GM18502 (cell line): ENCODE results near the gene MYO5A.
A peak's percentile ranks its signal among the peaks of the same experiment; 100 is the strongest.

Experiments
- ATAC-seq: cut with Tn5 transposase; IDR thresholded peaks from one replicate; pipeline ENCODE4 v1.9.1; 2021; ENCODE audit warnings: mild to moderate bottlenecking; ENCODE audit not compliant: unreplicated experiment, poor library complexity

MYO5A gene

DNA sequence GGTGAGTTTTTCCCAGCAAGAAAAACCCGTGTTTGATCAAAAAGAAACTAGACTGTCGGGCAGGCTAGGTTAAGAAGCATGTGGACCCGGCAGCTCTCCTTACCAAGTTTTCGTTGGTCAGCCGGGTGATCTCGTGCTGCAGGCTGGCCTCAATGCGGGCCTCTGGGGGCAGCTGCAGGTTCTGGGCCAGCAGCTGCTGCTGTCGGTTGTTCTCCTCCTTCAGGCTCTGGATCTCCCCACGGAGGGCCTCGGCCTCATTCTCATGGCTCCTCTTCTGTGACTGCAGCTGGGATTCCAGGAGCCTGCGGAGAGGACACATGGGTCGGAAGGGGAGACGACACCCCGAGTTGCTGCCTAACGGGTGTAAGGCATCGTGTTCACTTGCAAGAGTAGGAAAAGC is 188.6 kb downstream of the MYO5A start:
- no peak for ATAC-seq

DNA sequence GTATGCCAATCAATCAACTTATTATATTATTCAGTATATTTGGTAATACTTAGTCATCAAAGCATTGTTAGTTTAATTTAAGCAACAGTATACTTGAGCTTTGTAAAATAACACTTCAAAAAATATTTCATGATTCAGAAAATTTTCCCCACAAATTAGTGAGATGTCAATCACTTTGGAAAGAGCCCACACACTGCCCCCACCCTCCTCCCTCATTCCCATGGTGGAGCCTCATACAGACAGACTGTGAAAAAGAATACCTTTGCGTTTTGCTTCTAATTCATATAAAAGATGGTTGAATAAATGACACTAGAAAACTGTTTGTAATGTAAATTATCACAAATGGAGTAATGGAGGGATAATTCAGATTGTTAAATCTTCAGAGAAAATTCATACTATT is 189.8 kb downstream of the MYO5A start:
- ATAC-seq = no peak

DNA sequence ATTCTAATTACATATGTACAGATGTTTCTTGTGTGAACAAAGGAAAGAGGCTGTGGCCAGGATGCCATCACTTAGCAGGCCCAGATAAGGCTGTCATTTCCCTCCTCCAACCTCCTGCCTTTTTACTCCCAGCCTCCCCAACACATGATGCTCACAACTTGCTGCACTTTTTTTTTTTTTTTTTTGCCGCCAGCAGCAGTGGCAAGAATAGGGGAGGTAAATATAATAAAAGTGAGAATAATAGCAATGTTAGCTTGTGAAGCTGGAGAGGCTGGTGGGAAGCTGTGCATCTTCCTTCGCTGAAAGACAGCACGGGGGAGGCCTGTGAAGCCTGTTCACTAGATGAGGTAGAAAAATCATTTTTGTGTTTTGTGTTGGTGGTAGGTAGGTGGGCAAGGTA is 190.6 kb downstream of the MYO5A start:
- no peak for ATAC-seq

DNA sequence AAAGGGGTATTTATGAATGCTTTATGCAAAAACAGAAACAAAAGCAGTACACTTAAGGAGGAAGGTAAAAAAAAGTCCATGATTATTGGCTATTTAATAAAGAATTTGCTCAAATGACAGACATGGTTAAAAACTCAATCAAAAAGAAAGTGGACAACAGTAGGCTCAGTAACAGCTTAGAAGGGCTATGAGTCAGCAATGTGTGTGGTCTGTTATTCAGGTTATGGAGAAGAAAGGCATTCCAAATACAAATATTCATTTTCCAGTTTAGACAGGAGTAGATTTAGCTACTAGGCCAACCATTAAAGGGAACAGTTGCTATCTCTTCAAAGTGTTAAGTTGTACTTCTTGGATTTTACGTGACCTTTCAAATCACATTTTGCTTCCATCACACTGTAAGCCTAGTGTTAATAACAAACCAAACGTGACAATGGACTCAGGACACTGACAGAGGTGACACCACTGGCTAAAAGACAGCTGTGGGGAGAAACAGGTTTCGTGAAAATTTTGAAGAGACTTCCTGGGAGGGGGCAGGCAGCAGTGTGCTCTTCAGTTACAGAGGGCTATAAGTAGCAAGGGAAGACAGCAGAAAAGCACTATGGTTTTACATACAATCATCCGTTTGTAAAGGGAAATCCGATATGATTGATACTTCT is 191.4 kb downstream of the MYO5A start:
- no peak for ATAC-seq

DNA sequence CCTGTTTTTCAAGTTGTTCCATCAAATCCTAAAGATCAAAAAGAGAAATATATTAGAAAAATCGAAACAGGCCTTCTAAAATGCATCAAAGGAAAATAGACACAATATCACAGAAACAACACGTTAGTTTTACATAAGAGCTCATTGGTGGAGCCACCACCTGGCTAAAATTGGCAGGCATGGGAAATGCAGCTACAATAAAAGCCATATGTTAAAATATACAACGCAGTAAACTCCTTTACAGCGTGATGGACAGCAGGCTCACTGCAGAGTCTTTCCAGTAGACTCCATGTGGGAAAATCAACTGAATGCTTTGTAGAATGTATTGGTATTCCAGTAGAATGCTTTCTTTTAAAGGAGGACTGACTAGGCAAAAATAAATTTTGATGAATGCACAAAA is 192.2 kb downstream of the MYO5A start:
- no peak for ATAC-seq

DNA sequence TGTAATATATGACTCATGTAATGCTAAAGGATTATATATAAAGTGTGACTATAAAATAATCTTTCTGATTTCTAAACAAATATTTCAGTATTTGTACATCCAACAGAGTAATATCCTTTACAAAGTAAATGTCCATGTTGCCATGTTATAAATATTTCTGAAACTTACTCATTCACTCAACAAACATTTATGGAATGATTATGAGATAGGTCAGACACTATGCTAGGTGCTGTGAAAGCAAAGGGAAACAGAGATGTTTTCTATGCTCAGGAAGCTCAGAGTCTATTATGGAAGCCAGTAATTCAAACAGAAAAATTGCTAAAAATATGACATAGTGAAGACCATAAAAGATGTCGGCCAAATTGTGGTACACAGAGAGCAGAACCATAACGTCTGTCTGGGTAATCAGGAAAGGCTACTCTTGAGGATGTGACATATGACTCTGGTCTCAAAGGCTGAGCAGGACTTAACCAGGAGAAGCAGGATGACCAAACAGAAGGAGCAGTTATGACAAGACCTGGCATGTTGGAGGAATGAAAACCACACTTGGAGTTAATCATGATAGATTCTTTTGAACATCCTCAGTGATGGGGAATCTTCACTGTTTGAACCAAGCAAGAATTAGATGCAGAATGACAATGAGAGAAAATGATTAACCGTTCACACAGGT is 194.1 kb downstream of the MYO5A start:
- no peak for ATAC-seq

DNA sequence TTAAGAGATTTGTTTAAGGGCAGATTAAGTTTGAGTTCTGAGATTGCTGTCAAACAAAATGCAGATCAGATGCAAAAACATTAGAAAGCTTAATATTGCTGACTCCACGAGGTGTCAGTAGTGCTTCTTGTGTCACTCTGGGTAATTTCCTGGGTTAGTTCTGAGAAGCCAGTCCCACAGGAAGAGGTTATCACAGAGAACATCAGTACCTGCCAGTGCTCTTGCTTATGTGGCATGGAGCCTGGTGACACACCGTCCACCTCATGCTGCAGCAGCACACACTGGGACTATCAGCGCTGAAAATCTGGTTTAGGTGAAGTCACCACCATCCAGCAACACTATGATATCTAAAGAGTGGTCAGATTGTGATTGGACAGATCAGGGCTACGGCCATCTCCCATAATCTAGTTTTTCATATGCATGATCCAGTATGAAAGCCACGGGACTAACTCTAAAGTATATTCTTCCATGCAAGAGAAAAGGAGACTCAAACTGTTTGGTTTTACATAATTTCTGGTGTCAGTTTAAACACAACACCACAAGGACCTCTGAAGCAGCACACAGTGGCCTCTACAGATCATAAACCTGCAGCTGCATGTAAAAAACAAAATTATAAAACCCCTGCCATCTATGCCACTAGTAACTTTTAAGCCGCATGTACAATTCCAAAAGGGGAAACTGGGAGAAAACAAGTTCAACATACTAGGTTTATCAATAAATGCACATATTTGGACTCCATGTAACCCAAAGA is 197.0 kb downstream of the MYO5A start:
- peak; percentile 95 for ATAC-seq

DNA sequence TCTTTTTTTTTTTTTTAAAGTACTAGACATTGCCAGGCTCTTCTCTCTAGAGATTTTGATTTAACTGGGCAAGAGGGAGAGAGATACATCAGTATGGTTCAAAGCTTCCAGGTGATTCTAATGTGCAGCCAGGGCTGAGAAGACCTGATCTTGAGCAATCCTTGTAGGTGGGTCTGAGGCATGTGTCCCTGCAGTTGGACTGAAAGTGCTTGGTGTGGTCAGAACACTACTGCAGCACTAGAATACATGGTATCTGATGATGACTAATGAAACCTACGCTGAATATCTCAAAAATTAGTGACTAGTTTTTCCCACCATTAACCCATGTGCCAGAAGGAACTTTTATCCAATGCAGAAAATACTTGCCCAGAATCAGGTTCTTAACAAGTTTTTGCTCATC is 198.7 kb downstream of the MYO5A start:
- no peak for ATAC-seq

DNA sequence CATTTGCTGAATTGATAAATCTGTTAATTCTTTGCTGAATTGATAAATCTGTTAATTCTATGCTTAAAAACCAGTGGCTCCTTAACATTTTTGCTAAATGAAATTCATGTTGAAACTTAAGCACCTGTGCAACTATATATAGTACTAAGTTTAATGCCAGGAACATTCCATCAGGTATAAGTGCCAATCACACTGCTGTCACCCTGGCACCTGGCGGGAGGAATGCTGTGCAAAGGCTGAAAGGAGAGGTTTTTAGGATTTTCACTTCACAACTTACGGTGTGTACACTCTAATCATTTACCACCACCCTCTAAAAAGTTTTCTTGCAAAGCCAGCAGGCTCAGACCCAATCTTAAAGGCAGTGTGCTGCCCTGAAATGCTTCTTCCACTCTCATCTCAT is 199.5 kb downstream of the MYO5A start:
- ATAC-seq = no peak

DNA sequence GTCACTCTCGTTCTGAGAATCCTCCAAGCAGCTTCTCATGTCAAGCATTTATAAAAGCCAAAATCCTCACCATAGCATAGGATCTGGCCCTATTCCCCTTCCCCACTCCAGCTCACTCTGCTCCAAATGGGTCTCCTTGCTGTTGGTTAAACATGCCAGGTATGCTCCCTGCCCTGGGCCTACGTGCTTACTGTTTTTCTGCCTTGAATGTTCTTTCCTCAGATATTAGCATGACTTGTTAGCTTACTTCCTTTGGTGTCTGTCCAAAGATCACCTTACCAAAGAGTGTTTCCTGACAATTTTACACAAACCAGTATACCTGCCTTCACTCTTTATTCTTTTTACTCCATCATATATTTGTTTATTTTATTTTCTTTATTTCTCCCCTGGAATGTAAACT is 200.0 kb downstream of the MYO5A start:
- ATAC-seq = no peak

DNA sequence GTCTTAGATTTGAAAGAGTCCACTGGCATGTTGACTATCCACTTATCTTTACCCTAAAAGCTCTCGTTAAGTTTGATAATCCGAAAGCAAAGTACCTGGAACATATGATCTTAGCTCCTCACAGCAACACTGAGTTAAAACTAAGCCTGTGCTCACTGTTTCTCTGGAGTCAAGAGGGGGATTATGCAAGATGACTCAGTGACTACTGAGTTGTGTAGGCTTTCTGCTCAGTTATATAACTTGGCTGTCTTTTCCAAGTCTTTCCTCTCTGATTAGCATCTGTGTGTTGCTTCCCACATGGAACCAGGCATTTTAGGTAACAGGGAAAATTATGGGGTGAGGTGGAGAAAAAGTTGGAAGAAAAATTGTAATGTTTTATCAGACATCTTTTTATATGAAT is 201.9 kb downstream of the MYO5A start:
- no peak for ATAC-seq

DNA sequence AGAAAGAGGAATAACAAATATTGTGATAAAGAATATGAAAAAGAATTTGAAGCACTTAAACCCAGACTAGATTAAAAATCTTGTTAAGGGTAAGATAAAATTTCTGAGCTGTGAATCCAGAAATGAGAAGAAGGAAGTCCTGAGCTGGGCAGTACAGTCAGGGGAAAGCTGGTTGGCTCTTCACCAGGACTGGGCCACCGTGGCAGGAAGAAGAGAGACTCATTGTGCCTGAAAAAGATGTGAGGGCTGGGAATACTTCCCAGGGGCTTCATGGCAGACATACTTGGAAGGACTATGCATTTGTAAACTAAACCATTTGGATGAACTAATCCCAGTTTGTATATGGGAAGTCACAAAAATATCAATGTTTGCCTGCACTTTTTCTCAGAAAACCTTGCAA is 204.6 kb downstream of the MYO5A start:
- no peak for ATAC-seq

DNA sequence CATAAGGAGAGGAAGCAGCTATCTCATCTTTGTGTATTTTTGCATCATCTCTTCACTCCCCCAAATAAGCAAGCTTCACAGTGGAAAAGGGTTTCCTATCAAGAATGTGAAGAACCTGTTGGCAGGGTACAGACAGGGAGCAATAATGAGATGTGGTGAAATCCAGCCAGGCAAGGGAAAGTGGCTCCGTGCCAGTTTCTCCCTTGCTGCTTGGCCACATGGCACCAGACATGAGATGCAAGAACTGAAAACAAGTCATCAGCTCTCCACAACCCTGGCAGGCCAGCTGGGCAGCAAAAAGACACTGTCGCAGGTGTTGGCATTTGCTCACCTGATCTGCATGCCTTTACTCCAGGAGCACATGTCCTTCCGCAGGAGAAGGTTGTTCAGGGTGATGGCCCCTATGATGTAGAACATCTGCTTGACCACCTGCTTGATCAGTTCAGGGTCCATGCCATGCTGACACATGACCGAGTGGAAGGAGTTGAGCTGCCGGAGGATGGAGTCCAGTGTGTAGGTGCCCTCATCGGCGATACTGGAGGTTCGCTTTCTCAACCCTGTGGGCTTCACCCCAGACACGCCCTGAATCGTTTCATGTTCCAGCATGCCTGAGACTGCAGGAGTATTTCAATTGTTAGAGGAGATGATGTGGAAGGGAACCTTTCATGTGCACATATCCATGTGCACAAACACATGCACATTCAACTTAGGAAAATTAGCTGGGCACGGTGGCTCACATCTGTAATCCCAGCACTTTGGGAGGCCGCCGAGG is 209.8 kb downstream of the MYO5A start:
- no peak for ATAC-seq

DNA sequence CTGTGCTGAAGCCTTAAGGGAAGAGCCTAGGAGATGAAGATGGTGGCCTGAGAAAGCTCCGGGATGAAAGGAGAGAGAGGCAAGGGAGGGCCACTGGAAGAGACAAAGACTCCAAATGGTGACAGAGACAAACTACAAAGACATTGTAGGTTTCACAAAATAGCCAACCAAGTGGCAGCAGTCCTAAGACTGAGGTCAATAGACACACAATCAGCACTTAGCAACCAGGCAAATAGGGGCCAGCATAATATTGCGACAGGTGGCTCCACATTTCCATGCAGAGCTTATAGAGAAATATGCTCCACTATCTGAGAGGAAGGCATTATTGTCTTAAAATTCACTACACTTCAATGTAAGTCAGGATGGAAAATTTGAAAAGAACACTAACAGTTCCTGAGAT is 211.0 kb downstream of the MYO5A start:
- ATAC-seq = no peak

DNA sequence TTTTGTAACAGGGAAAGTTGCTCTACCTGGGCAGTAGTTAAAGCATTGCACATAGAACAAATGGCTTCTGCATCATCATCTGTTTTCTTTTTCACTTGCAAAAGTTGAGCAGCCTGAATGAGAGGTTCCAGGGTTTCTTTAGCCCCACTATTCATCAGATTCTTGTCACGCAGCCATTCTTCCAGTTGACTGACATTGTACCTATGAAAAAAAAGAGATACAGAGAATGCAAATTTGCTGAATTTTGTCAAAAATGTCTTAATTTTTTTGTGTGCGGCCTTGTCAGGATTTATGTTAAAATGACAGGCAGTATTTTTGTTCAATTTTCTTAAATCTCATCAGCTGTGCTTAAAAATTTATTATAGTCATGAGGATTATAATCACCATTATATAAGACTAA is 211.7 kb downstream of the MYO5A start:
- ATAC-seq = no peak

DNA sequence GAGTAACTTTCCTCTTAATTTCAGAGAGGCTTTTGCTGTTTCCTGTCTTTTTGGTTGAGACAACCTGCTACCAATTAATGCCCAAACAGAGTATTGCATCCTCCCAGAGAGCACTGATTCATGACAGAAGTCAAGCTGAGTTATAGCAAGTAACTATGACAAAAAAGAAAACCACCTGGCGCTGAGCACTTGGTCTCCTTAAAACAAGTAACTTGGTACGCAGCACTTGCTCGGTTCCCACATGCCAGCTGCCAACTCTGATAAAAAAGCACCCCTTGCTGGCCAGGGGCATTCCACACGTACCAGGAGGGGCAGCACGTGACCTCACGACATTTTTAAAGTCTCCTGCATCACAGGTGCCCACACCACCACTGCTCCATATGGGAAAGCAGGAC is 219.5 kb downstream of the MYO5A start:
- ATAC-seq = peak; percentile 69

DNA sequence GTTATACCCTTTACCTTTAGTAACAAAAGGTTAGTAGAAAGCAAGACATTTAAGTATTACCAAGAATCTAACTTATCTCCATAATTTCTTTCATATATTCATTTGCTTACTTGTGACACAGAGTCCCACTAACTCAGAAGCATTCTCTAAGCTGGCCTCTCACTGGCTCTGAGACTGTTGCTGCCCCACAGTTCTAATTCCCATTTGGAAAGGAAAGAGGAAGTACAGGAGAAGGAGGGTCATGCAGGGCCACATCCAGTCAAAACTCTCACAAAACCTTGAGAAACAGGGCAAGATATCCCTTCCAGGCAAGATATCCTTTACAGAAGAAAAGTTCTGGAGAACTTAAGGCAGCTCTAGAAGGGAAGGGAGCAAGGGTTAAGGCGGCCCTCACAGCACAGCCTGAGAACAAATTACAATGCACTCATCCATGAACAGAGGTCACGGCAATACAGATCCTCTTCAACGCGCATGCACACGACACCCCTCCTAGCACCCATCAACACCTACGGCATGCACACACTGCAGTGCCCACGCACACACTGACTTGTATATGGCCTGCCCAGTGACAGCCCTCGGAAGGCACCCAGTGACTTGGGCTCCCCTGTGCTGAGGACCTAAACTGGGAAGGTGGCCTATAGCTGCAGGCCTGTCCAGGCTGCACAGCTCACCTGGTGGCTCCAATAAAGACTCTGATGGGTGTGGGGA is 220.1 kb downstream of the MYO5A start:
- ATAC-seq = peak; percentile 86

DNA sequence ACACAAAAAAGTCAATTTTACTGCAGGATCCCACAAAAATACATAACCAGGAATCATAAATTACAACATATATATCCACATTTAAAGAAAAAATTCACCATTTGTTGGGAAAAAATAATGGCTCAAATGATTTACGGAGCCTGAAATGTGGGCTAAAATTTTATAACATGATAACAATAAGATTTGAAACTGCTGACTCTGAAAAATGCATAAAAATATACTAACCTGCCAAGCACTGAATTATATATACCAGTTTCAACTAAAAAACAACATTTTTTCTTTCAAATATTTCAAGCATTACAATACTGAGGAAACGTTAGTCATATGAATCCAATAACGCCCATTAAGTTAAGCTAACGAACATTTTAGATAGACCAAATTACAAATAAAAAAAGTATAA is 220.8 kb downstream of the MYO5A start:
- no peak for ATAC-seq

DNA sequence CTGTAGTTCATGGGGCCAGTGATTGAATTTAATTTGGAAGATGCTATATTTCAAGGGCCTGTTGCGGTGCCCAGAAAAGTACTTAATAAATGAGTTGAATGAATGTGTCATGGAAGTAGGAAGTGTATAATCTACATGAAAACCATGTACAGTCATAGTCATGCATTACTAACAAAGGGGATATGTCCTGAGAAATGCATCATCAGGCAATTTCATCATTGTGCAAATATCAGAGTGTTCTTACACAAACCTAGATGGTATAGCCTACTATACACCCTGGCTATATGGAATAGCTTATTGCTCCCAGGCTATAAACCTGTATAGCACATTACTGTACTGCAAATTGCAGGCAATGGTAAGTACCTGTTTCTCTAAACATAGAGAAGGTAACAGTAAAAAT is 222.4 kb downstream of the MYO5A start:
- ATAC-seq = no peak

DNA sequence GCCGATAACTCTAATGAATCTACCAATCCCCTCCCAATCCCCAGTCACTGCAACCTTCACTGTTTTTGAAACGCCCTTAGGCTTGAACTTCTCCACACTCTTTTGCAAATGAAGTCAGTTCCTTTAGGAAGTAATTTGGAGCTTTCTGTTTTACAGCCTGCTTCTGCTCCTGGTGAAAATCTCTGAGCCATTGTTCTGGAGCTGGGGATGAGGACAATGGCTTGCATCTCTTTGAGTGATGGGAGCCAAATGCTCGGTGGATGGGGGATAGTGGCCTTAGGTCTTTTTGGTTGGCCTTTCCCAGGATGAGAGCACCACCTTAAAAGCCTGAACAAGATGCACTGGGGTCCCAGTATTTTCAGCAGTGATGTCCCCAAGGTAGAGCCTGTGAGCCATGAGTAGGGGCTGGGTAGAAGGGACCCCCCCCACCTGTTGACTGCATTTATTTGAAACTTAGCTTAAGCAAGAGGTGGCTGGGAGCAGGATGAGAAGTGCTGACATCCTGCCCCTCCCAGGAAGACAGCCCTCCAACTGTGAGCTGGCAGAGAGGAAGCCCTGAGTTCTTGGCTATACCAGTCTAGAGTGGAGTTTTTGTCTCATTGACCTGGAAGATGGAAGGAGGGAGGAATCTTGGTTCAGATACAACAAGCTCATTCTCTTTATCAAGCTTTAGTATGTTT is 225.4 kb downstream of the MYO5A start:
- no peak for ATAC-seq
